IMR-90 (cell line): ENCODE data around the gene LHFPL3. TPM values are rescaled to one million over a fixed set of nuclear protein-coding genes. Genes with fewer than 3 reads are reported as not detected.
A peak's percentile ranks its signal among the peaks of the same experiment; 100 is the strongest.

ENCODE experiments used
- ATAC-seq: fragments of 200-7000 bp; cut with Tn5 transposase; 2 replicates; pipeline ENCODE4 v1.9.1; 2020; ENCODE audit warnings: low read depth, mild to moderate bottlenecking, moderate library complexity
- BruUV-seq: library from RNA; stranded (reverse); fragments of 400-500 nt; replicated peaks from 2 replicates; lab custom pipeline; 2021; lab: Mats Ljungman, UMichigan
- CTCF ChIA-PET: fragments of 300-600 bp; formaldehyde crosslinking; extraction: SDS; loops from one replicate; lab custom pipeline; 2021; ENCODE audit warnings: antibody characterized with exemption; lab: Yijun Ruan, JAX
- POLR2A ChIA-PET: fragments of 300-600 bp; sonication (Branson Sonifier 250); formaldehyde crosslinking; loops from one replicate; lab custom pipeline; 2022; ENCODE audit warnings: antibody characterized with exemption; ENCODE audit not compliant: unreplicated experiment; lab: Charles Lee
- DNase-seq: peaks from one replicate; pipeline ENCODE4 v3.0.0; 2013
- H2AFZ ChIP-seq: replicated peaks from 2 replicates; pipeline ENCODE3; 2013; ENCODE audit warnings: low read length, mild to moderate bottlenecking; ENCODE audit not compliant: poor library complexity
- H2AK5ac ChIP-seq: 2 replicates; pipeline ENCODE4 v1.6.1; 2013; ENCODE audit warnings: low read depth, low read length, inconsistent platforms
- H2AK9ac ChIP-seq: replicated peaks from 2 replicates; pipeline ENCODE3; 2013; ENCODE audit warnings: mild to moderate bottlenecking, low read depth, low read length, moderate library complexity; ENCODE audit not compliant: poor library complexity
- H2BK120ac ChIP-seq: 2 replicates; pipeline ENCODE4 v1.6.1; 2013; ENCODE audit warnings: low read depth, low read length, inconsistent platforms
- H2BK15ac ChIP-seq: 3 replicates; pipeline ENCODE4 v1.6.1; 2013; ENCODE audit warnings: low read depth, low read length, inconsistent platforms
- H2BK20ac ChIP-seq: 2 replicates; pipeline ENCODE4 v1.6.1; 2013; ENCODE audit warnings: low read depth, mild to moderate bottlenecking, inconsistent platforms, low read length, moderate library complexity
- H2BK5ac ChIP-seq: 2 replicates; pipeline ENCODE4 v1.6.1; 2013; ENCODE audit warnings: mild to moderate bottlenecking, low read depth, low read length, inconsistent platforms; ENCODE audit not compliant: poor library complexity, severe bottlenecking
- H3K14ac ChIP-seq: replicated peaks from 2 replicates; pipeline ENCODE4 v1.6.1; 2013; ENCODE audit warnings: low read depth, low read length, inconsistent platforms
- H3K18ac ChIP-seq: 2 replicates; pipeline ENCODE4 v1.6.1; 2013; ENCODE audit warnings: low read depth, low read length, control low read depth
- H3K23ac ChIP-seq: 2 replicates; pipeline ENCODE4 v1.6.1; 2013; ENCODE audit warnings: low read depth, low read length, inconsistent platforms
- H3K27ac ChIP-seq: 2 replicates; pipeline ENCODE4 v1.5.1; 2013; ENCODE audit warnings: mild to moderate bottlenecking, control low read depth, low read length; ENCODE audit not compliant: insufficient read depth
- H3K27me3 ChIP-seq: 2 replicates; pipeline ENCODE4 v1.6.1; 2013; ENCODE audit warnings: low read length; ENCODE audit not compliant: control insufficient read depth, insufficient read depth
- H3K36me3 ChIP-seq: 2 replicates; pipeline ENCODE4 v1.6.1; 2013; ENCODE audit warnings: low read length, mixed read lengths; ENCODE audit not compliant: control insufficient read depth, insufficient read depth
- H3K4ac ChIP-seq: 2 replicates; pipeline ENCODE4 v1.6.1; 2013; ENCODE audit warnings: low read depth, low read length, inconsistent platforms
- H3K4me1 ChIP-seq: 2 replicates; pipeline ENCODE4 v1.6.1; 2013; ENCODE audit warnings: low read length, mixed read lengths; ENCODE audit not compliant: control insufficient read depth, insufficient read depth
- H3K4me2 ChIP-seq: 2 replicates; pipeline ENCODE4 v1.6.1; 2013; ENCODE audit warnings: low read depth, mild to moderate bottlenecking, control low read depth, low read length, moderate library complexity
- H3K4me3 ChIP-seq: 2 replicates; pipeline ENCODE4 v1.5.1; 2013; ENCODE audit warnings: low read depth, mild to moderate bottlenecking, control low read depth, low read length, moderate library complexity; ENCODE audit not compliant: insufficient read depth
- H3K56ac ChIP-seq: 2 replicates; pipeline ENCODE4 v1.6.1; 2013; ENCODE audit warnings: low read length, inconsistent platforms; ENCODE audit not compliant: insufficient read depth; ENCODE audit errors: extremely low read depth
- H3K79me1 ChIP-seq, 2 experiments: 2 replicates each; pipeline ENCODE4 v1.6.1; 2013; ENCODE audit warnings: low read length in 2 of 2, inconsistent platforms in 1 of 2, low read depth in 1 of 2
- H3K9ac ChIP-seq: 2 replicates; pipeline ENCODE4 v1.6.1; 2013; ENCODE audit warnings: low read depth, low read length, control low read depth
- H3K9me1 ChIP-seq: 2 replicates; pipeline ENCODE4 v1.6.1; 2013; ENCODE audit warnings: low read length, inconsistent platforms; ENCODE audit not compliant: insufficient read depth
- H3K9me3 ChIP-seq: 2 replicates; pipeline ENCODE4 v1.6.1; 2013; ENCODE audit warnings: low read length; ENCODE audit not compliant: control insufficient read depth, insufficient read depth
- H4K20me1 ChIP-seq: 2 replicates; pipeline ENCODE4 v1.6.1; 2013; ENCODE audit warnings: low read length, inconsistent platforms; ENCODE audit not compliant: insufficient read depth
- H4K5ac ChIP-seq: 2 replicates; pipeline ENCODE4 v1.6.1; 2013; ENCODE audit warnings: mild to moderate bottlenecking, low read depth, low read length, control low read depth
- H4K8ac ChIP-seq, 2 experiments: 2 replicates each; pipeline ENCODE4 v1.6.1; 2013; ENCODE audit warnings: low read depth in 2 of 2, low read length in 2 of 2, control low read depth in 1 of 2, inconsistent platforms in 1 of 2
- H4K91ac ChIP-seq: 2 replicates; pipeline ENCODE4 v1.6.1; 2013; ENCODE audit warnings: low read depth, low read length, inconsistent platforms; ENCODE audit not compliant: insufficient read depth
- BHLHE40 ChIP-seq: fragments of 150-350 bp; IDR thresholded peaks from 2 replicates; pipeline ENCODE4 v1.6.1; 2016; ENCODE audit warnings: mild to moderate bottlenecking, low read depth, low read length
- CHD1 ChIP-seq: IDR thresholded peaks from 2 replicates; pipeline ENCODE4 v1.6.1; 2012; ENCODE audit warnings: low read depth, low read length, improper control_type of control experiment
- CTCF ChIP-seq: conservative IDR thresholded peaks from 2 replicates; pipeline ENCODE4 v1.5.1; 2012; ENCODE audit warnings: mild to moderate bottlenecking, low read depth, low read length, improper control_type of control experiment
- ELK1 ChIP-seq: fragments of 150-350 bp; IDR thresholded peaks from 2 replicates; pipeline ENCODE4 v1.6.1; 2016; ENCODE audit warnings: low read depth, mild to moderate bottlenecking, low read length, moderate library complexity, borderline replicate concordance
- FOS ChIP-seq: fragments of 150-350 bp; IDR thresholded peaks from 2 replicates; pipeline ENCODE4 v1.6.1; 2016; ENCODE audit warnings: low read depth, low read length
- MAFK ChIP-seq: IDR thresholded peaks from 2 replicates; pipeline ENCODE4 v1.6.1; 2012; ENCODE audit warnings: low read depth, low read length, improper control_type of control experiment
- MAZ ChIP-seq: IDR thresholded peaks from 2 replicates; pipeline ENCODE4 v1.6.1; 2012; ENCODE audit warnings: low read depth, mild to moderate bottlenecking, low read length, improper control_type of control experiment, moderate library complexity, borderline replicate concordance
- MXI1 ChIP-seq: IDR thresholded peaks from 2 replicates; pipeline ENCODE4 v1.6.1; 2012; ENCODE audit warnings: low read depth, mild to moderate bottlenecking, low read length, moderate library complexity, borderline replicate concordance
- NFE2L2 ChIP-seq: fragments of 150-350 bp; IDR thresholded peaks from 2 replicates; pipeline ENCODE4 v1.6.1; 2016; ENCODE audit warnings: low read depth, mild to moderate bottlenecking, low read length
- POLR2A ChIP-seq: IDR thresholded peaks from 2 replicates; pipeline ENCODE4 v1.6.1; 2012; ENCODE audit warnings: mild to moderate bottlenecking, low read depth, low read length
- RAD21 ChIP-seq: IDR thresholded peaks from 2 replicates; pipeline ENCODE4 v1.6.1; 2012; ENCODE audit warnings: low read length, improper control_type of control experiment
- RFX5 ChIP-seq: IDR thresholded peaks from 2 replicates; pipeline ENCODE4 v1.8.0; 2012; ENCODE audit warnings: low read depth, mild to moderate bottlenecking, low read length, moderate library complexity
- SMC3 ChIP-seq: fragments of 150-350 bp; IDR thresholded peaks from 2 replicates; pipeline ENCODE4 v1.6.1; 2016; ENCODE audit warnings: low read depth, mild to moderate bottlenecking, antibody characterized with exemption, low read length, moderate library complexity
- USF2 ChIP-seq: fragments of 150-350 bp; IDR thresholded peaks from 2 replicates; pipeline ENCODE4 v1.6.1; 2017; ENCODE audit warnings: mild to moderate bottlenecking, antibody characterized with exemption, low read length, low read depth
- WGBS, 2 experiments: methylation state at CpG; one replicate each; pipeline versions ENCODE4 v1.1.5 to v1.1.7; 2013; ENCODE audit warnings: missing lambda C conversion rate in 2 of 2; ENCODE audit not compliant: insufficient read length in 1 of 2; ENCODE audit errors: extremely low coverage in 2 of 2; 5-methylcytosine and 5-hydroxymethylcytosine counted together
- dilution Hi-C: fragments of 300-500 bp; cut with HindIII; formaldehyde crosslinking; loops from one replicate; pipeline ENCODE4 v1.14.3; 2018; ENCODE audit warnings: low sequenced_read_pairs; ENCODE audit not compliant: unreplicated experiment
- in situ Hi-C: fragments of 300-500 bp; cut with MboI; formaldehyde crosslinking; loops from 3 replicates; pipeline ENCODE4 v1.14.3; 2019; ENCODE audit warnings: low sequenced_read_pairs, inconsistent platforms, mixed read lengths
- intact Hi-C: fragments of 100-400 bp; cut with micrococcal nuclease; formaldehyde crosslinking; loops from 2 replicates; pipeline ENCODE4 v1.10.0; 2022
- polyA plus RNA-seq, 3 experiments: library from polyadenylated mRNA; depleted of rRNA; stranded (reverse); fragments of >200 nt; gene quantifications; 2 replicates each; pipeline ENCODE4 v1.2.3, GENCODE V29; 2012; ENCODE audit warnings: low replicate concordance in 1 of 3
- total RNA-seq: library from RNA; depleted of rRNA; stranded (reverse); fragments of >200 nt; gene quantifications from 2 replicates; pipeline ENCODE4 v1.2.3, GENCODE V29; 2012

Gene LHFPL3
- total and polyA plus RNA-seq, 2 of the 4 experiments (the other 2 are of a cell fraction) = not detected

DNA sequence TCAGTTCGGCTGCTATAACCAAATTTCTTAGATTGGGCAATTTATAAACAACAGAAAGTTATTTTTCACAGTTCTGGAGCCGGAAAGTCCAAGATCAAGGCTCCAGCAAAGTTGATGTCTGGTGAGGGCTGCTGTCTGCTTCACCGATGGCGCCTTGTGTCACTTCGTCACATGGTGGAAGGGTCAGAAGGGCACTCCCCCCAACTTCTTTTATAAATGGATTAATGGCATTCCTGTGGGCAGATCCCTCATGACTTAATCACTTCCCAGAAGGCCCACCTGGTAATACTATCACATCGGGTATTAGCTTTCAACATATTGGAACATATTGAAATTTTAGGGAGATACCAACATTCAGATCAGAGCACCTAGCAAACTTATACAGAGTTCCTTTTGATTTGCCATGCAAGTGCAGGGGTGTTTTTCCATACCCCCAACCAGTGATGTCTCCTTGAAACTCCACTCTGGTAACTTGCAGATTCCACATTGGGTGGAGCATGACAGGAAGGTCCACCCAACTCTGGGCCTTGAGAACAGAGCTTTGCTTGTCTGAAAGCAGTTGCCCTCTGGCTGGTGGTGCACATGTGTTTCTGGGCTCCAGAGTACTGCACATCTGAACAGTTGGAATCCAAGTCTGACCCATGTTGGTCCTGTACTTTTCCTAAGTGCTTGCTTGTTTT is 600.5 kb downstream of the LHFPL3 start:
- H2AK5ac ChIP-seq = 0 out of 2 replicates have a peak overlapping the region, but pooled peaks have one; percentile 12
- no TSS peak for BruUV-seq
- H3K18ac ChIP-seq = no peak overlapping the region
- no peak overlapping the region; the same call in 1 of the 2 replicates for H3K4ac ChIP-seq
- DNase-seq (no peak), ATAC-seq (no peak)
- H4K91ac ChIP-seq = no peak overlapping the region
- ChIA-PET CTCF (no interaction called here), POLR2A (no interaction called here)
- H3K4me3 ChIP-seq = no peak overlapping the region
- no peak overlapping the region for H3K56ac ChIP-seq
- peak overlapping the region; percentile 46; the same call in 1 of the 2 replicates for H3K23ac ChIP-seq
- no peaks in the 10 kb centered on the region for H3K36me3 ChIP-seq
- no peak overlapping the region for H3K27ac ChIP-seq
- H3K14ac ChIP-seq = 0 out of 2 replicates have a peak overlapping the region, but pooled peaks have one; percentile 40
- no peaks in the 10 kb centered on the region for H4K20me1 ChIP-seq
- H4K8ac ChIP-seq = no peak overlapping the region
- H3K79me1 ChIP-seq = no peaks in the 10 kb centered on the region
- H2BK15ac ChIP-seq = no peak overlapping the region
- no peak overlapping the region for H3K9ac ChIP-seq
- no CpG with 5 or more reads among the region's 6 CpGs for WGBS, 2 experiments
- intact Hi-C loops = no loop called here
- H3K9me1 ChIP-seq = peaks cover 6% of the 10 kb centered on the region; the same call in 1 of the 2 replicates
- dilution Hi-C loops = no loop called here
- H3K9me3 ChIP-seq = no peaks in the 10 kb centered on the region
- TF ChIP-seq NFE2L2 (no peak), USF2 (no peak), CHD1 (no peak), SMC3 (no peak), FOS (no peak), POLR2A (no peak), ELK1 (no peak), RFX5 (no peak), CTCF (no peak), BHLHE40 (no peak), RAD21 (no peak), MXI1 (no peak), MAFK (no peak), MAZ (no peak)
- H3K4me1 ChIP-seq = 0 out of 2 replicates have a peak, but pooled peaks cover 1% of the 10 kb centered on the region
- H3K27me3 ChIP-seq = no peaks in the 10 kb centered on the region
- in situ Hi-C loops = no loop called here
- H2BK120ac ChIP-seq = no peak overlapping the region
- no peak overlapping the region for H2BK5ac ChIP-seq
- no peak overlapping the region for H4K5ac ChIP-seq
- no peak overlapping the region for H2AK9ac ChIP-seq
- no peak overlapping the region for H3K4me2 ChIP-seq
- no peak overlapping the region for H2BK20ac ChIP-seq
- peak overlapping the region; percentile 39 for H2AFZ ChIP-seq
